ENCODE measurements around the gene CADM1.
"Not testable (repeated sequence)": the region's sequence is repeated elsewhere in the genome, so short reads cannot be mapped to it uniquely, and the experiment has no call there.

The CADM1 gene

GRCh38 chr11:115477410-115477809, 26.8 kb downstream of the CADM1 start:
- no peaks in the 10 kb centered on the region for H3K9me3 ChIP-seq (ENCODE audit: insufficient read depth, low read length)
- H3K4me1 ChIP-seq (ENCODE audit: low read length): peaks cover 10% of the 10 kb centered on the region
- TF ChIP-seq CTCF (IDR thresholded peaks at IDR 0.05; ENCODE audit: low read depth, low read length) (no peak), EZH2phosphoT487 (IDR thresholded peaks at IDR 0.05; ENCODE audit: low read depth) (no peak)
- peaks cover 20% of the 10 kb centered on the region for H3K27me3 ChIP-seq (ENCODE audit: low read depth, low read length)
- H3K36me3 ChIP-seq (replicated peaks; ENCODE audit: low read depth, low read length): no peaks in the 10 kb centered on the region
- no peaks in the 10 kb centered on the region for H3K79me2 ChIP-seq (ENCODE audit: low read length)
- no peak overlapping the region for H3K27ac ChIP-seq (ENCODE audit: low read length)
- H3K4me3 ChIP-seq (ENCODE audit: low read length): no peak overlapping the region
- no peak overlapping the region for H3K9ac ChIP-seq (ENCODE audit: low read length)
- no peak overlapping the region for H3K4me2 ChIP-seq (ENCODE audit: low read length)
- no peak overlapping the region for H2AFZ ChIP-seq (ENCODE audit: low read depth, low read length)
- H4K20me1 ChIP-seq (ENCODE audit: insufficient read depth, low read length): no peaks in the 10 kb centered on the region

GRCh38 chr11:115476463-115477286, 27.5 kb downstream of the CADM1 start:
- Histone ChIP-seq H3K27ac (ENCODE audit: low read length) (no peak overlapping the region), H3K4me1 (ENCODE audit: low read length) (peaks cover 17% of the 10 kb centered on the region), H2AFZ (ENCODE audit: low read depth, low read length) (no peak overlapping the region), H4K20me1 (ENCODE audit: insufficient read depth, low read length) (no peaks in the 10 kb centered on the region), H3K9ac (ENCODE audit: low read length) (no peak overlapping the region), H3K27me3 (ENCODE audit: low read depth, low read length) (peaks cover 20% of the 10 kb centered on the region), H3K4me2 (ENCODE audit: low read length) (no peak overlapping the region), H3K4me3 (ENCODE audit: low read length) (no peak overlapping the region), H3K9me3 (ENCODE audit: insufficient read depth, low read length) (no peaks in the 10 kb centered on the region), H3K79me2 (ENCODE audit: low read length) (no peaks in the 10 kb centered on the region), H3K36me3 (replicated peaks; ENCODE audit: low read depth, low read length) (no peaks in the 10 kb centered on the region)
- TF ChIP-seq EZH2phosphoT487 (IDR thresholded peaks at IDR 0.05; ENCODE audit: low read depth) (no peak), CTCF (IDR thresholded peaks at IDR 0.05; ENCODE audit: low read depth, low read length) (no peak)

- no peak overlapping the region for H2AFZ ChIP-seq (ENCODE audit: low read depth, low read length)
- TF ChIP-seq CTCF (IDR thresholded peaks at IDR 0.05; ENCODE audit: low read depth, low read length) (no peak), EZH2phosphoT487 (IDR thresholded peaks at IDR 0.05; ENCODE audit: low read depth) (no peak)
These were observed 28.7 kb downstream of the CADM1 start for GRCh38 chr11:115475564-115475963.

GRCh38 chr11:115474306-115474705, 29.9 kb downstream of the CADM1 start:
- Histone ChIP-seq H3K27me3 (ENCODE audit: low read depth, low read length) (peaks cover 24% of the 10 kb centered on the region), H3K4me1 (ENCODE audit: low read length) (peaks cover 41% of the 10 kb centered on the region)
- H2AFZ ChIP-seq (ENCODE audit: low read depth, low read length); H3K4me2 ChIP-seq (ENCODE audit: low read length); H3K9me3 ChIP-seq (ENCODE audit: insufficient read depth, low read length); H3K79me2 ChIP-seq (ENCODE audit: low read length); H3K27ac ChIP-seq (ENCODE audit: low read length); H4K20me1 ChIP-seq (ENCODE audit: insufficient read depth, low read length); H3K4me3 ChIP-seq (ENCODE audit: low read length); H3K36me3 ChIP-seq (replicated peaks; ENCODE audit: low read depth, low read length); H3K9ac ChIP-seq (ENCODE audit: low read length): not testable (repeated sequence)

More at GRCh38 chr11:115475564-115475963, 28.7 kb downstream of the CADM1 start:
- Histone ChIP-seq H3K9ac (ENCODE audit: low read length) (no peak overlapping the region), H3K27ac (ENCODE audit: low read length) (no peak overlapping the region), H3K4me2 (ENCODE audit: low read length) (no peak overlapping the region), H3K79me2 (ENCODE audit: low read length) (no peaks in the 10 kb centered on the region), H3K4me3 (ENCODE audit: low read length) (no peak overlapping the region), H3K27me3 (ENCODE audit: low read depth, low read length) (peaks cover 20% of the 10 kb centered on the region), H3K4me1 (ENCODE audit: low read length) (peaks cover 28% of the 10 kb centered on the region), H3K9me3 (ENCODE audit: insufficient read depth, low read length) (no peaks in the 10 kb centered on the region), H3K36me3 (replicated peaks; ENCODE audit: low read depth, low read length) (no peaks in the 10 kb centered on the region), H4K20me1 (ENCODE audit: insufficient read depth, low read length) (no peaks in the 10 kb centered on the region)

All from OCI-LY3 (cell line).